GM23338 (cell line): Measurements from ENCODE around the gene PTPRS. TPM values are rescaled to one million over a fixed set of nuclear protein-coding genes. Genes with fewer than 3 reads are reported as not detected.

Experiments used
- EZH2 ChIP-seq: fragments of 200-600 bp; sonication (generic); IDR thresholded peaks from one replicate; pipeline ENCODE4 v1.8.0; 2017; ENCODE audit warnings: antibody characterized with exemption, mild to moderate bottlenecking, low read depth; ENCODE audit not compliant: unreplicated experiment
- EZH2phosphoT487 ChIP-seq: fragments of 200-600 bp; sonication (generic); IDR thresholded peaks from one replicate; pipeline ENCODE4 v1.8.1; 2018; ENCODE audit warnings: antibody characterized with exemption; ENCODE audit not compliant: unreplicated experiment
- JUNB ChIP-seq: IDR thresholded peaks from one replicate; pipeline ENCODE4 v1.6.1; 2016; ENCODE audit warnings: antibody characterized with exemption; ENCODE audit not compliant: unreplicated experiment
- NANOG ChIP-seq: IDR thresholded peaks from 2 replicates; pipeline ENCODE4 v1.6.1; 2016; ENCODE audit warnings: antibody characterized with exemption, borderline replicate concordance
- POLR2AphosphoS5 ChIP-seq: IDR thresholded peaks from 2 replicates; pipeline ENCODE4 v1.6.1; 2016; ENCODE audit warnings: antibody characterized with exemption, low read depth
- REST ChIP-seq: IDR thresholded peaks from one replicate; pipeline ENCODE4 v1.6.1; 2018; ENCODE audit warnings: antibody characterized with exemption; ENCODE audit not compliant: unreplicated experiment
- STAT1 ChIP-seq: IDR thresholded peaks from one replicate; pipeline ENCODE4 v1.6.1; 2016; ENCODE audit warnings: antibody characterized with exemption; ENCODE audit not compliant: unreplicated experiment
- ZNF462 ChIP-seq: fragments of 250-450 bp; sonication (Bioruptor Pico); IDR thresholded peaks from 2 replicates; pipeline ENCODE4 v1.5.0; 2020; ENCODE audit warnings: mild to moderate bottlenecking, moderate library complexity
- polyA plus RNA-seq: library from polyadenylated mRNA; unstranded; fragments of >200 nt; fragmentation: Nextera tagmentation; extraction: Ambion mirVana; gene quantifications from 2 replicates; pipeline ENCODE4 v1.2.1, GENCODE V29; 2016
- total RNA-seq: library from RNA; depleted of rRNA; stranded (reverse); fragments of >200 nt; shearing (Covaris generic); gene quantifications from 2 replicates; pipeline ENCODE4 v1.2.3, GENCODE V29; 2014

PTPRS gene
- total and polyA plus RNA-seq, 2 experiments from 2014 or later: 20.7 to 290 TPM

GRCh38 chr19:5317321-5317720 is 23.3 kb downstream of the PTPRS start (continued):
- no peak for TF ChIP-seq ZNF462 (CRISPR knock-in tag)
- TF ChIP-seq STAT1: no peak
- no peak for TF ChIP-seq EZH2phosphoT487
- no peak for TF ChIP-seq POLR2AphosphoS5
- no peak for TF ChIP-seq NANOG
- TF ChIP-seq REST: no peak
- no peak for TF ChIP-seq EZH2
- no peak for TF ChIP-seq JUNB
